WTC11 (cell line): ENCODE data around the gene HPS1. TPM values are rescaled to one million over a fixed set of nuclear protein-coding genes. Genes with fewer than 3 reads are reported as not detected.

Experiments used
- ATAC-seq: fragments of 200-7000 bp; cut with Tn5 transposase; 2 replicates; pipeline ENCODE4 v1.10.0; 2021; ENCODE audit warnings: mild to moderate bottlenecking, moderate library complexity
- CTCF ChIA-PET: fragments of 300-600 bp; sonication (Branson Sonifier 250); formaldehyde crosslinking; loops from one replicate; lab custom pipeline; 2021; ENCODE audit warnings: antibody characterized with exemption; lab: Charles Lee
- POLR2A ChIA-PET: fragments of 350-600 bp; sonication (Branson Sonifier 250); formaldehyde crosslinking; loops from one replicate; lab custom pipeline; 2021; ENCODE audit warnings: antibody characterized with exemption; lab: Charles Lee
- DNase-seq: peaks from one replicate; pipeline ENCODE4 v3.0.0; 2021; ENCODE audit warnings: low spot score
- H3K27ac Mint-ChIP-seq: 2 replicates; pipeline ENCODE4 v1.8.0; 2021; ENCODE audit warnings: mixed read lengths
- H3K27me3 Mint-ChIP-seq: 2 replicates; pipeline ENCODE4 v1.8.0; 2021; ENCODE audit warnings: low read depth, mild to moderate bottlenecking, moderate library complexity, mixed read lengths
- H3K36me3 Mint-ChIP-seq: 2 replicates; pipeline ENCODE4 v1.8.0; 2021; ENCODE audit warnings: mixed read lengths
- H3K4me1 Mint-ChIP-seq: 2 replicates; pipeline ENCODE4 v1.8.0; 2022; ENCODE audit warnings: mixed read lengths
- H3K4me3 Mint-ChIP-seq: 2 replicates; pipeline ENCODE4 v1.8.0; 2021; ENCODE audit warnings: mild to moderate bottlenecking, moderate library complexity, mixed read lengths
- H3K9me3 Mint-ChIP-seq: 2 replicates; pipeline ENCODE4 v1.8.0; 2021; ENCODE audit warnings: mixed read lengths
- E2F4 ChIP-seq: sonication (generic); formaldehyde crosslinking; IDR thresholded peaks from 2 replicates; pipeline ENCODE4 v1.8.1; 2022; ENCODE audit warnings: low read depth, mild to moderate bottlenecking, moderate library complexity, missing genetic modification reagents, borderline replicate concordance
- E2F5 ChIP-seq: sonication (generic); formaldehyde crosslinking; IDR thresholded peaks from 2 replicates; pipeline ENCODE4 v1.8.1; 2022; ENCODE audit warnings: mild to moderate bottlenecking, moderate library complexity, missing genetic modification reagents
- ELF4 ChIP-seq: sonication (generic); formaldehyde crosslinking; IDR thresholded peaks from 2 replicates; pipeline ENCODE4 v1.8.1; 2022; ENCODE audit warnings: low read depth, mild to moderate bottlenecking, moderate library complexity, missing genetic modification reagents
- HMGXB4 ChIP-seq: sonication (generic); formaldehyde crosslinking; IDR thresholded peaks from 2 replicates; pipeline ENCODE4 v1.8.1; 2023; ENCODE audit warnings: mild to moderate bottlenecking, moderate library complexity, missing genetic modification reagents
- NFATC4 ChIP-seq: fragments of 250-450 bp; sonication (Bioruptor Pico); IDR thresholded peaks from 2 replicates; pipeline ENCODE4 v1.9.0; 2021; ENCODE audit warnings: mild to moderate bottlenecking
- NR3C1 ChIP-seq: sonication (generic); formaldehyde crosslinking; conservative IDR thresholded peaks from 2 replicates; pipeline ENCODE4 v1.8.1; 2023; ENCODE audit warnings: low read depth, mild to moderate bottlenecking, missing genetic modification reagents
- OVOL2 ChIP-seq: fragments of 250-450 bp; sonication (Bioruptor Pico); IDR thresholded peaks from 2 replicates; pipeline ENCODE4 v1.9.0; 2021; ENCODE audit warnings: mild to moderate bottlenecking, borderline replicate concordance
- PRDM15 ChIP-seq: sonication (generic); formaldehyde crosslinking; IDR thresholded peaks from 2 replicates; pipeline ENCODE4 v1.8.0; 2022; ENCODE audit warnings: missing genetic modification reagents
- PREB ChIP-seq: sonication (generic); formaldehyde crosslinking; IDR thresholded peaks from 2 replicates; pipeline ENCODE4 v1.8.1; 2022; ENCODE audit warnings: mild to moderate bottlenecking, missing genetic modification reagents, moderate library complexity, borderline replicate concordance
- SP1 ChIP-seq: sonication (generic); formaldehyde crosslinking; conservative IDR thresholded peaks from 2 replicates; pipeline ENCODE4 v1.8.1; 2022; ENCODE audit warnings: missing genetic modification reagents
- TCF7 ChIP-seq: sonication (generic); formaldehyde crosslinking; IDR thresholded peaks from 2 replicates; pipeline ENCODE4 v1.8.0; 2022; ENCODE audit warnings: mild to moderate bottlenecking, low read depth, missing genetic modification reagents, moderate library complexity
- ZNF423 ChIP-seq: fragments of 250-450 bp; sonication (Bioruptor Pico); IDR thresholded peaks from 2 replicates; pipeline ENCODE4 v2.1.2; 2022; ENCODE audit warnings: mild to moderate bottlenecking, moderate library complexity
- total RNA-seq: library from RNA; stranded (reverse); gene quantifications from 3 replicates; pipeline ENCODE4 v1.2.3, GENCODE V29; 2021

Gene HPS1
- total RNA-seq, 1 experiment from 2014 or later: 49.3 TPM

- ATAC-seq: no peak
- Mint-ChIP-seq H3K4me1 (no peaks in the 10 kb centered on the region), H3K27ac (no peak overlapping the region), H3K36me3 (0 out of 2 replicates have a peak, but pooled peaks cover 6% of the 10 kb centered on the region), H3K9me3 (peaks cover 14% of the 10 kb centered on the region), H3K27me3 (peaks cover 6% of the 10 kb centered on the region), H3K4me3 (no peak overlapping the region)
- CTCF ChIA-PET: interaction anchor here (1.3 to 1.7 kb wide), 2 partner anchors 12 to 53 kb away, joined by 5 to 6 read pairs; no protein-coding TSS in a partner anchor
- POLR2A ChIA-PET: no interaction called here
- DNase-seq: no peak
- TF ChIP-seq NR3C1 (CRISPR knock-in tag) (no peak), TCF7 (CRISPR knock-in tag) (no peak), PREB (CRISPR knock-in tag) (no peak), E2F4 (CRISPR knock-in tag) (no peak), E2F5 (CRISPR knock-in tag) (no peak), OVOL2 (no peak), ZNF423 (CRISPR knock-in tag) (no peak), HMGXB4 (CRISPR knock-in tag) (no peak), PRDM15 (CRISPR knock-in tag) (no peak)
These were observed 31.9 kb upstream of the HPS1 start for GRCh38 chr10:98478430-98479222.

GRCh38 chr10:98477861-98478260 is 31.1 kb upstream of the HPS1 start:
- ATAC-seq (no peak), DNase-seq (no peak)
- no peak overlapping the region for H3K4me3 Mint-ChIP-seq
- H3K9me3 Mint-ChIP-seq: peaks cover 10% of the 10 kb centered on the region
- no peak overlapping the region for H3K27ac Mint-ChIP-seq
- peaks cover 6% of the 10 kb centered on the region for H3K27me3 Mint-ChIP-seq
- ChIA-PET CTCF (no interaction called here), POLR2A (no interaction called here)
- TF ChIP-seq ELF4 (CRISPR knock-in tag) (no peak), SP1 (CRISPR knock-in tag) (no peak), NFATC4 (CRISPR knock-in tag) (no peak)
- H3K4me1 Mint-ChIP-seq: no peaks in the 10 kb centered on the region
- 0 out of 2 replicates have a peak, but pooled peaks cover 2% of the 10 kb centered on the region for H3K36me3 Mint-ChIP-seq
